ENCODE results near the gene GMEB1.
"Not testable (repeated sequence)": the region's sequence is repeated elsewhere in the genome, so short reads cannot be mapped to it uniquely, and the experiment has no call there.

The GMEB1 gene

GRCh38 chr1:28653870-28654269 is 14.7 kb upstream of the GMEB1 start:
- H3K4me3 Mint-ChIP-seq; H3K36me3 Mint-ChIP-seq (ENCODE audit: low read depth); H3K4me1 Mint-ChIP-seq; H3K27me3 Mint-ChIP-seq (ENCODE audit: low read depth); H3K9me3 Mint-ChIP-seq: not testable (repeated sequence)
- peak in 2 of 3 experiments; percentile 14 to 16 for TF ChIP-seq CTCF (IDR thresholded peaks at IDR 0.05; ENCODE audit: unreplicated experiment in 3 of 3)
- peak overlapping the region in 1 of 3 experiments; percentile 13 for H3K27ac Mint-ChIP-seq

GRCh38 chr1:28655448-28656311 is 12.9 kb upstream of the GMEB1 start:
- not testable (repeated sequence) for H3K4me3 Mint-ChIP-seq; H3K36me3 Mint-ChIP-seq (ENCODE audit: low read depth); H3K27ac Mint-ChIP-seq; H3K27me3 Mint-ChIP-seq (ENCODE audit: low read depth); H3K4me1 Mint-ChIP-seq; H3K9me3 Mint-ChIP-seq

- H3K4me1 Mint-ChIP-seq = peaks cover 5% of the 10 kb centered on the region
- H3K9me3 Mint-ChIP-seq = no peaks in the 10 kb centered on the region
- no peak for TF ChIP-seq CTCF (IDR thresholded peaks at IDR 0.05; ENCODE audit: unreplicated experiment in 3 of 3)
- no peak overlapping the region for H3K4me3 Mint-ChIP-seq
- no peak overlapping the region for H3K27ac Mint-ChIP-seq
- H3K36me3 Mint-ChIP-seq (ENCODE audit: low read depth) = no peaks in the 10 kb centered on the region
- H3K27me3 Mint-ChIP-seq (ENCODE audit: low read depth) = no peaks in the 10 kb centered on the region
Measured at GRCh38 chr1:28656335-28656734, 12.2 kb upstream of the GMEB1 start.

GRCh38 chr1:28663871-28664470 is 4.6 kb upstream of the GMEB1 start:
- peak overlapping the region; percentile 51 to 72 (median 72) for H3K27ac Mint-ChIP-seq
- peak overlapping the region in 2 of 3 experiments; percentile 51 to 62 for H3K4me3 Mint-ChIP-seq
- H3K36me3 Mint-ChIP-seq (ENCODE audit: low read depth) = no peaks in the 10 kb centered on the region
- no peak for TF ChIP-seq CTCF (IDR thresholded peaks at IDR 0.05; ENCODE audit: unreplicated experiment in 3 of 3)
- no peaks in the 10 kb centered on the region for H3K27me3 Mint-ChIP-seq (ENCODE audit: low read depth)
- no peaks in the 10 kb centered on the region for H3K9me3 Mint-ChIP-seq
- peaks cover 6% of the 10 kb centered on the region for H3K4me1 Mint-ChIP-seq

- H3K36me3 Mint-ChIP-seq (ENCODE audit: low read depth) = no peaks in the 10 kb centered on the region
- H3K4me3 Mint-ChIP-seq = peak overlapping the region; percentile 52 to 55 (median 53)
- peaks cover 13% of the 10 kb centered on the region for H3K4me1 Mint-ChIP-seq
- no peak for TF ChIP-seq CTCF (IDR thresholded peaks at IDR 0.05; ENCODE audit: unreplicated experiment in 3 of 3)
- H3K27me3 Mint-ChIP-seq (ENCODE audit: low read depth) = no peaks in the 10 kb centered on the region
- peak overlapping the region in 2 of 3 experiments; percentile 48 to 59 for H3K27ac Mint-ChIP-seq
- no peaks in the 10 kb centered on the region for H3K9me3 Mint-ChIP-seq
Measured at GRCh38 chr1:28666806-28667205, 1.8 kb upstream of the GMEB1 start.

GRCh38 chr1:28668956-28669723 is 556 bp downstream of the GMEB1 start:
- no peak for TF ChIP-seq CTCF (IDR thresholded peaks at IDR 0.05; ENCODE audit: unreplicated experiment in 3 of 3)
- peak overlapping the region; percentile 90 to 95 (median 93) for H3K4me3 Mint-ChIP-seq
- peak overlapping the region; percentile 92 to 96 (median 94) for H3K27ac Mint-ChIP-seq
- peaks cover 13% of the 10 kb centered on the region for H3K4me1 Mint-ChIP-seq
- no peaks in the 10 kb centered on the region for H3K36me3 Mint-ChIP-seq (ENCODE audit: low read depth)
- H3K9me3 Mint-ChIP-seq = no peaks in the 10 kb centered on the region
- no peaks in the 10 kb centered on the region for H3K27me3 Mint-ChIP-seq (ENCODE audit: low read depth)

Measured in nephron (organoid).